ENCODE measurements around the gene COL15A1.

The COL15A1 gene

GRCh38 chr9:98950262-98950661 is 6.6 kb downstream of the COL15A1 start:
- DNase-seq, result no peak

DNA sequence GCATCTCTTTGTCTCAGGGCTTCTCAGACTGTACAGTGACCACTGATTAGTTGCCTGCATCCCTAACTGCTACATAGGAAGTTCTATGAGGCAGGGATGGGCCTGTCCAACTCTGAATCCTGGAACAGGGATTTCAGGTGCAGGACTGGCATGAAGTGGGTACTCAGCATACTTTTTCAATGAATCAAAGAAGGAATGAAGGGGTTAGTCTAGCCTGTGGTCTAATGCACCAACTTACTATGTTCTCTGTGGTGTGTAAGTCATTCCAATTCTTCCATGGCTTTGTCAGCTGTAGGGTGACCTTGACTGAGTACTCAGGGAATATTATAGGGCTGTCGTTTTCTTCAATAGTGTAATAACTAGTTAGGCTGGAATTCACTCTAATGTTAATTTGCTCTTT is 8.3 kb downstream of the COL15A1 start:
- DNase-seq, result no peak

DNA sequence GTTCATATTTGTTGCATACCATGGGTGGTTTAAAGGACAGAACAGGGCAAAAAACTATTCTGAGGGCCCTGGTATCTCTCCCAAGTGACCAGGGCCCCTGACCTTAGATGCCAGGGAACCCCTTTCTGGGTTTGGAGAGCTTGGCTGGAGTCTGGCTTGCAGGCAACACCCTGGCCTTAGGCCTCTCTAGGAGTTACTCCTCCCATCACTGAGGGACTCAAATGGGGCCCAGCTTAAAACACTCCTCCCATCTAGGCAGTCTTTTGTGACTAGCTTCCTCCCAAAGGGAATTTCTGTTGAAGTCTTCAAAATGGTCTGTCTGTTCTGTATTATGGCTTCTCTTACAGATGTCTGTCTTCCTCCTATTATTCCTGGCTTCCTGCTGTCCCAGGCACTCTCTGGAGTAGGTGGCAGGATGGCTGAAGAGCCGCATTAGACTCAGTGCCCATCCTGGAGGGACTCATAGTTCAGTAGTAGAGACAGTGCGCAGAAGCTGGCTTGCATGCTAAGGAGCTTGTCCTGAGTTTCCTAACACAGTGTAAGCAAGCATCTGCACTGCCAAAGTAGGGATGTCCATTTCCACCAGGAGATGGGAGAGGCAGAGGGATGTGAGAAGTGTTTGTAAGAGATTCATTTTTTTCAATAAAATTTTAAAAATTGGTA is 10.0 kb downstream of the COL15A1 start:
- DNase-seq, result no peak

GRCh38 chr9:98954244-98954610 is 10.5 kb downstream of the COL15A1 start:
- DNase-seq, result no peak

GRCh38 chr9:98955259-98955658 is 11.6 kb downstream of the COL15A1 start:
- no peak for DNase-seq

GRCh38 chr9:98957826-98958225 is 14.1 kb downstream of the COL15A1 start:
- no peak for DNase-seq

DNA sequence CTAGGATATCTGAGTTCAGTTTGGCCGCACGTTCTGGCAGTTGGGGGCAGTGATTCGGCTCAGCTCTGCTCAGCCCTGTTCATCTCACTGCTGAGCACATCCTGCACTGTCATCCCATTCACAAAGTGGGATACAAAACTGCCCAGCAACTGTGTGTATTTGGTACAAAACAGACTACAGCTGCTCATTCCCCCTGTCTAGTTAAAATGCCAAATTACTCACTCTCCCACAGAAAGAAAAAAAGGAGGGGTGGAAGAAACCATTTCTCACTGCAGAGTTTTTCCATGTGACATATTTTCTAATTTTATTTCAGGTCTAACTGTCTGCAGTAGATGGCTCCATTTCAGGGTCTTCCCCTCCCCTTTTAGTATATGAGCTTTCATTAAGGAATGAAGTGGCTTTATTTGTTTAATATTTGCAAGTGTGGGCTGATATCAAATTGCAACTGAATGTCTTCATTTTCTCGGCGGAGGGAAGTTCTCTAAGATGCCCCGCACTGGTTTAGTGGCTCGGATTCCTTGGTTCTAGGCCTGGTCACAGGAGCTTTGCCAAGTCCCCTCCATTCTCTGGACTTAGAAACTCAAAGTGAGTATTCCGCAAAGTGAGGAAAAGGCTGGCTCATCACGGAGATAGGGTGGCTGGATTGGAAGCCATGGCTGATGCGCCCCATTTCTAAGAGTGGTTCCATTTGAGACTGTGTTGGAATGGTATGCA is 14.7 kb downstream of the COL15A1 start:
- DNase-seq, result no peak

DNA sequence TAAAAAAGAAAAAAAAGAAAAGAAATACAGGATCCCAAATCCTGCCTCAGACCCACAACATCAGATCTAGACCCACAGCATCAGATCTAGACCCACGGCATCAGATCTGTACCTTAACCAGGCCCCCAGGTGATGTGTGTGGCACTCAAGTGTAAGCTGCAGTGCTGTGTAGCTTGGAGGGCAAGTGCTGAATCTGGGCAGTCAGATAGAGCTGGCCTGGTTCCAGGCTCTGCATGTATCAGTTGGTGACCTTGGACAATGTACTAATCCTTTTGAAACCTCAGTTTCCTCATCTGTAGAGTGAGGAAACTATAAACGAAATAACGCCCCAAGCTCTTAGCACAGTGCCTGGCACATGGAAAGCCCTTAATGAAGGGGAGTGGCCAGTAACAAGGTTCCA is 16.7 kb downstream of the COL15A1 start:
- no peak for DNase-seq

- no peak for DNase-seq
These were observed 17.9 kb downstream of the COL15A1 start for GRCh38 chr9:98961513-98962180.

- no peak for DNase-seq
These were observed 18.5 kb downstream of the COL15A1 start for GRCh38 chr9:98962181-98962560.

- no peak for DNase-seq
These were observed 19.2 kb downstream of the COL15A1 start for GRCh38 chr9:98962861-98963260.

- no peak for DNase-seq
These were observed 20.5 kb downstream of the COL15A1 start for GRCh38 chr9:98964201-98964600.

- no peak for DNase-seq
These were observed 21.2 kb downstream of the COL15A1 start for GRCh38 chr9:98964911-98965336.

- no peak for DNase-seq
These were observed 23.0 kb downstream of the COL15A1 start for GRCh38 chr9:98966676-98967075.

- DNase-seq, result no peak
These were observed 23.6 kb downstream of the COL15A1 start for GRCh38 chr9:98967257-98967656.

DNA sequence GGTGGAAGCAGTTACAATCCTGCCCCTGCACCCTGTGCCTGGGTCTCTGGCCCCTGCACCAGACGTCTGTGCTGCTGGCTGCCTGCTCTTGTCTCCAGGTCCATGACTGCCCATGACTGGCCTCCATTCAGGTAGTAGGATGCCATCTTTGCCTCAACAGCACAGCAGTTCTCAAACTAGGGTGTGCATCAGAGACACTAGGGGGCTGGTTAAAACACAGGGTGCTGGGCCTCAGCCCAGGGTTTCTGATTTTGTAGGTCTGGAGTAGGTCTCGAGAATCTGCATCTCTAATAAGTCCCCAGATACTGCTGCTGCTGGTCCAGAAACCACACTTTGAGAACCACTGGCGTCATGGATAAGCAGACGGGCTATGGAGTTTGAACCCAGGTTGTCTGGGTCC is 24.0 kb downstream of the COL15A1 start:
- DNase-seq, result no peak

DNA sequence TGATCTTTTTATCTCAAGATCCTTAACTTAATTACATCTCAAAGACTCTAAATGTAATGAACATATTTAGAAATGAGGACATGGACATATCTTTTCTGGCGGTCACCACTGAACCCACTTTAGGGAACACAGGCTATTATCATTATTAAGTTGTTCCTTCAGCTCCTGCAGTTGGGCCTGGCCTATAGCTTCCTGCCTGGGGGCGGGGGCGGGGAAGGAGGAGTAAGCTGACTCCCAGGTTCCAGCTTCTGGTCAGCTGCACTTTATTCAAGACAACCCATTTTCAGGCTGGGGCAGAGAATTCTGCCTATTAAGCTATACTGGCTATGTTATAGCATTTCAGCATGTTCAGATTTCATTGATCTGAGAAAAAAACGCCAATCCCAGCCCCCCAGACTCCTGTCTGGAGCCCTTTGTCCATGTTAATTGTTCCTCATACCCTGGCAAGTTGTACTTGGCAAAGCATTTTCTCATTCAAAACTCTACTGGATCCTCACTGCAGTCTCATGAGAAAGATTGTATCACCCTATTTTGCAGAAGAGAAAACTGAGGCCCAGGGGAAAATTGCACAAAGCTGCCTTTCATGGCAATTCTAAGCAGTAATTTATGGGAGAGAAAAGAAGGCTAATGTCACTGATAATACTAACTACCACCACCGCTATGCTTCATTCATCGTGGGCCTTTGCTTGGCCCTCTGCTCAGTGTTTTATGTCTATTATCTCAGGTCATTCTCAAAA is 25.1 kb downstream of the COL15A1 start:
- DNase-seq, result no peak

DNA sequence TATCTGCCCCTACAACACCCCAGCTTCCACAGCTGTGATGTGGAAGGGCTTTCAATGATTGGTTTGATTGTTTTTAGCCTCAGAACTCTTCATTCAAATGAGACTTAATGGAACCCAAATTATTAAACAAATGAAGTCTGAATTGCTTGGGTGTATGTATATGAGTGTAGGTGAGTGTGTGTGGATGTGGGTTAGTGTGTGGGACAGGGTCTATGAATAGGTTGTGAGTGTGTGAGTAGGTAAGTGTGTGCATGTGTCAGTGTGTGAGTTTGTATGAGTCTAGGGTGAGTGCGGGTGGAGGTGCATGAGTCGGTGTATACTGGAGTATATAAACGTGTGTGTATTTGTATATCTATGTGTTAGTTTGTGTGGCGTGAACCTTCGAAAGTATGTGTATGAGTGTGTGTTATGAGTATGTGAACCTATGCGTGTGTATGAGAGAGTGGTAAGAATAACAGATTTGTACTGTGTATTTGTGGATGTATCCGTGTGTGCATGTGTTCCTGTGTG is 26.9 kb downstream of the COL15A1 start:
- no peak for DNase-seq

- peak; percentile 19 for DNase-seq
These were observed 27.6 kb downstream of the COL15A1 start for GRCh38 chr9:98971168-98971914.

- DNase-seq, result no peak
These were observed 28.2 kb downstream of the COL15A1 start for GRCh38 chr9:98971915-98972223.

- DNase-seq, result no peak
These were observed 29.0 kb downstream of the COL15A1 start for GRCh38 chr9:98972716-98973115.

DNA sequence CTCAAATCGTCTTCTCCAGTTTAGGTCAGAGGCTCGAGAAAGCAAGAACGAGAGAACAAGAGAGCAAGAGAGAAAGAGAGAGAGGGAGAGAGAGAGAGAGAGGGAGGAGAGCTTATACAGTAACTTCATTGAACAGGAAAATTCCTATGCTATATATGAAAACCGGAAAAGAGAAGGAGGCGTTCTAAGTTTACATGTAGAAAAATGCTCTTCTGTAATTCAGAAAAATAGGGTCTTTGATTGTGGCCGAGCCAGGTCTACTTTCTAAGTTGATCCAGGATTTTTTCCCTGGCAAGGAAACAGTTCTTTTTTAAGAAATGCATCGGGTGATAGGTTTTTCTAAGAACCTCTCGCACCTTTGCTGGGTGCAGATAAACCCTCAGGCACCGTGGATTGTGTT is 29.5 kb downstream of the COL15A1 start:
- DNase-seq, result no peak

GRCh38 chr9:98973576-98973975 is 29.9 kb downstream of the COL15A1 start:
- no peak for DNase-seq

Measured in T1000 (cell line).